Stimulated activated CD8-positive, alpha-beta memory T cell treated with anti-CD3 and anti-CD28 coated beads, Interleukin-4, amount 100 ng/mL, for 1 hour (primary cell): ENCODE results near the gene SLC13A5.
"Not testable (repeated sequence)": the region's sequence is repeated elsewhere in the genome, so short reads cannot be mapped to it uniquely, and the experiment has no call there.

Source experiments
- DNase-seq, 2 donors: peaks; one replicate each; pipeline ENCODE4 v3.0.0-alpha.2; 2020; ENCODE audit warnings: low read depth in 2 of 2, low spot score in 1 of 2

The SLC13A5 gene

DNA sequence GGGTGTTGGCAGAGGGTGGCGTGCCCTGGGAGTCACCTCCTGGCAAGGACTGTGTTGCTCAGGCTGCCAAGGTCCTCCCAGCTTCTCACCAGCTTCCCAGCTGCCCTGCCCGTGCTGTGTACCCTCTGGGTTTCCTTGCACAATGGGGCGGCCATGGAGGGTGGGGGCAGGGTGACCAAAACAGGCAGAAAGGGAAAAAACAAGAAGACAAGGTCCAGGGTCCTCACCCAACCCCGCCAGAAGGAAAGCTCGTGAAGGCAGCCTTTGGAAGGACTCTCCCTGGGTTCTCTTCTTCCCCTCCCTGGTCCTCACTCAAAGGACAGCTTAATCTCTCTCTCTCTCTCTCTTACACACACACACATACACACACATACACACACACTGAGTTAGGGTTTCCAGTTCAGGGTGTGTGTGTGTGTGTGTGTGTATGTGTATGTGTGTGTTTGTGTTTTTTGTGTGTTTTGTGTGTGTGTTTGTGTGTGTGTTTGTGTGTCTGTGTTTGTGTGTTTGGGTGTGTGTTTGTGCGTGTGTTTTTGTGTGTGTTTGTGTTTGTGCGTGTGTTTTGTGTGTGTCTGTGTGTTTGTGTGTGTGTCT lies 2.0 kb downstream of the SLC13A5 start:
- DNase-seq: no peak

- no peak for DNase-seq
These were observed 2.9 kb downstream of the SLC13A5 start for GRCh38 chr17:6710317-6710716.

GRCh38 chr17:6708357-6708961 lies 4.7 kb downstream of the SLC13A5 start:
- no peak for DNase-seq

DNA sequence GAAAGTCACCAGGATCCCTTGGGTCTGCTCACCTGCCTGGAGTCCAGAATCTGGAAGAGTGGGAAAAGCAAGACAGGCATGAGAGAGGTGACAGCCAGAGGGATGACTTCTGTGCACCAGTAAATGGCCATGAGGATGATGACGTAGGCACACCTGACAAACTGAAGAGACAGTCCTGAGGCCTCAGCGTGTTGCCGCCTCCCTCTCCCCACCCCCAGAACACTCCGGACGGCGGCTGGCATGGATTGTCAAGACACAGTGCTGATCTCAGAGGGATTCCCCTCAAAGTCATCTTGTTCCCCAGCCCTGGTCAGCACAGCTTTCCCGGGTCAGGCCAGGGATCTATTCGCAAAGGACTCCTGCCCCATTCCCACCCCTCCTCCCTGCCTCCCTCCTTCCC lies 6.2 kb downstream of the SLC13A5 start:
- DNase-seq: no peak

DNA sequence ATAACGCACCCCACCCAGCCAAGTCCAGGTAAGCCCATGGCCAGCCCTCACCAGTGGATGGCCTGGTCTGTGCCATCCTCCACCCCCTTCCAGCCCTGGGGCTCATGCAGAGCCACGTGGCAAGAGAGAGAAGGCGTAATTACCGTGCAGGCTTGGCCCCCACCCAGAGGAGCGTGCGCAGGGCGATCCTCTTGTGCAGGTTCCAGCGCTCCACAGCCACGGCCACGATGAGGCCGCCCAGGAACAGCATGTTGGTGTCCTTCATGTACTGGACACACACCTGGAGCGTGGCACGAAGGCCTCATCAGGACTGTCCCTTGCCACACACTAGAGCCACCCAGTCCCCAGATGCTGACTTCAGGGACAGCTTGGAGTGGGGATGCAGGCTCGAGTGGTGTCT lies 6.7 kb downstream of the SLC13A5 start:
- DNase-seq: no peak

GRCh38 chr17:6704470-6705052 lies 8.6 kb downstream of the SLC13A5 start:
- DNase-seq: no peak

DNA sequence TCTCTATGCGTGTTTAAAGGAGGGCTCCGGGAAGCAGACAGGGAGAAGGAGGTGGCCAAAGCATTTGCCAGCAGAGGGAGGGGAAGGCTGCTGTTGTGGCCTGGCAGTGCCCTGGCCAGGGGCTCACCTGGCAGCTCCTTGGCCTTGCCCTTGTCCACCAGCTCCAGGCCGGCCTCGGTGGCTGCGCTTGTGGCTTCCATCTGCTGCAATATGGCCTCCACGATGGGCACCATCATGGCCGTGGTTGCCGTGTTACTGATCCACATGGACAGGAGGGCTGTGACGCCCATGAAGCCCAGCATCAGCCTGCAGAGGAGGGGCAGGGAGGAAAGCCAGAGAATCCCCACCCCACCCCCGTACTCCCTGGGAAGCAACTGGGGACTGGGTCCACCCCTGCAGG lies 9.4 kb downstream of the SLC13A5 start:
- DNase-seq: no peak

DNA sequence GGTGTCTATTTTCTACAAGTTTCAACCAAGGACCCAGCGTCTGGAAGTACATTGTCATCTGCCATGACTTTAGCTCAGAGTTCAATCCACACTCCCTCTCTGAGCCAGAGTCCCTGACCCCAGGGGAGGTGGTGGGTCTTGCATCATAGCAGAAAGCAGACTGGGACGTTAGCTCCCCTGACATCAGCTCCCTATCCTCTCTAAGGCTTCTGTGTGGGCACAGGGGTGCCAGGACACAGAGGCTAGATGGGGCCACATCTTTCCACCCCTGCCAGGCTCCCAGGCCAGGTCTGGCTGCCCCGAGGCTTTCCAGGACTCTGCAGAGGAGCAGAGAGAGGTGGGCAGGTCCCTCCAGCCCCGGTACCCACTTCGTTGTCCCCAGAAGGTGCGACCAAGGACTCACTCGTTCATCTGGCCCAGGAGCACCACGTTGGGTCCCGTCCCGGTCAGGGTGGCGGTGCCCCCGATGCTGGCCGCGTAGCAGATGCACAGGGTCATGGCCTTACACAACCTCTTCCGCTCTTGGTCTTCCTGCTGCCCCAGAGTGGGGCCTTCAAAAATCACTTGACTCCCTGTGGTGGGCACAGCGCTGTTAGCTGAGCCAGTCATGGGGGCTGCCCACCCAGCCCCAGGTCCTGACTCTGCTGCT lies 10.5 kb downstream of the SLC13A5 start:
- DNase-seq: no peak

GRCh38 chr17:6701719-6702118 lies 11.4 kb downstream of the SLC13A5 start:
- DNase-seq: no peak

- no peak for DNase-seq
These were observed 12.2 kb downstream of the SLC13A5 start for GRCh38 chr17:6700948-6701307.

DNA sequence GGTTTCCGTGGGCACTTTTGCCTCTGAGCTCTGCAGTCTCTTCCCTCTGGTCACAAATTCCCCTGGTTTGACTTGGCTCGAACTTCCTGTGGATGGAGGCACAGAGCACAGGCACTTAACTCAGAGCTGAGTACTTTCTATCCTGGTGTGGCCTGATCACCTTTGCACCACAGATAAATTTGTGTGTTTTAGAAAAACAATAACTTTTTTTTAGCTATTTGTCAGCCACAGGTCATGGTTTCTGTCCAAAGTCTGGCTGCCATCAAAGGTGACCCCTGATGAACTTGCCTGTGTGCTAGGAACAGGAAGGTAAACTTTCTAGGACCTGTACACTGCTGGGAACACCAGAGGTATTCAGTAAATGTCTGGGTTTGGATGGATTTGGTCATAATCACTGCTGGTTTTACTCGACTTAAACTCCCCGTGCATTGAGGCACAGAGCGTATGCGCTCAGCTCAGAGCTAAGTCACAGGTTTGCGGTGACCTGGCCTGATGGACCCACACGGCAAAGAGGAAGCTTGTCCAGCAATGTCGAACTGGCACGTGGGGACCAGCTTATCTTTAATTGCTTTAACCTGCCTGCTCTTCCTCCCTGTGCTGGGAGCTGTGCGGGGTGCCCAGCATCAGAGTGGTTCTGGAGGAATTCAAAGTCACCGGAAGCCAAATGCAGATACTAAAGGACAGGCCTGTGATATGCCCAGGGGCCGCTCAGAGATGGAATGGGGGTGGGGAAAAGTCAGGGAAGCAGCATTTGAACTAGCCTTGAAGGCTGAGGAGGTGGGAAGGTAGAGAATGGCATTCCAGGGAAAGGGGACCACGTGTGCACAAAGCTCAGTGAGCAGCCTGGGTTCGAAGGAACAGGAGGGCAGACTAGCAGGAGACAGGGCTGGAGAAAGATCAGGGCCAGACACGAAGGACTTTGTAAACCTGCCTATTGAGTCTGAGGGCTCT lies 12.9 kb downstream of the SLC13A5 start:
- DNase-seq: no peak

GRCh38 chr17:6698004-6698403 lies 15.2 kb downstream of the SLC13A5 start:
- no peak for DNase-seq

DNA sequence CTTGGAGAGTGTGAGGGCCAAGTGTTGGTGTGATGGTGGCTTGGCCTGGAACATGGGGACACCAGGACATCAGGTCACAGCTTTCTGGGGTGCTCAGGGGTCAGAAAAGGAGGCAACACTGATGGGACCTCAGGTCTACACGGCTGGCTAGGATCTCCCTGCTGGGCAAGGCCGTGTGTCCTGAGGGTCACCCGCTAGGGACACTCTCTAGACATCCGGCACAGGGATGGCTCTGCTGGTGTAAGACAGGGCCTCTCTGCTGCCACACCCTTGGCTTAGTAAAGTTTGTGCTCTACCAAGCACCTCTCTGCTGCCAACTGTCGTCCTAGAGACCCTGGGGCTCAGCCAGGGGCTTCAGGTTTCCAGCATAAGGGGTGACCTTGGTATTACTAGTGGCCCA lies 16.3 kb downstream of the SLC13A5 start:
- no peak for DNase-seq

DNA sequence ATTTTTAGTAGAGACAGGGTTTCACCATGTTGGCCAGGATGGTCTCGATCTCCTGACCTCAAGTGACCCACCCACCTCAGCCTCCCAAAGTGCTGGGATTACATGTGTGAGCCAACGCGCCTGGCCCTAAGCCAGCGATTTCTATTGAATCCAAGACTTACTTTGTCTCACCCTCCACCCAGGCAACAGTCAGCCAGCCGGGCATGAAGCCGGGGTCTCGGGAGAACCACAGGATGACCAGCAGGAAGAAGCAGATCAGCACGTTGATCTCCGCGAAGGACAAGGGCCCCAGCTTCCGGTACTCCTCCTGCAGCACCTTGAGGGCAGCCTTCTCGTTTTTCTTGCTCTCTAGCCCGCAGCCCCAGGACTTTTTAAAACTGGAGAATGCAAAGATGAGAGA lies 17.6 kb downstream of the SLC13A5 start:
- no peak for DNase-seq

- DNase-seq: no peak
These were observed 18.1 kb downstream of the SLC13A5 start for GRCh38 chr17:6695051-6695450.

DNA sequence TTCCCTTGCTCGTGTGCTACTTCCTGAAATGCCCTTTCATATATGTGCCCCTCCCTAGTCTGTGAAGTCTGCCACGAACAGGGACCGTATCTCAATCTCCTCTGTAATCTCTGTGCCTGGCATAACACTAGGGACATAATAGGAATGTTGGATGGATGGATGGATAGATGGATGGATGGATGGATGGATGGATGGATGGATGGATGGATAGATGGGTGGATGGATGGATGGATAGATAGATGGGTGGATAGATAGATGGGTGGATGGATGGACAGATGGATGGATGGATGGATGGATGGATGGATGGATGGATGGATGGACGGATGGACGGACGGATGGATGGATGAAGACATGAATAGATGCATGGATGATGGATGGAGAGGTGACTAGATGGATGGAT lies 21.2 kb downstream of the SLC13A5 start:
- not testable (repeated sequence) for DNase-seq

- no peak for DNase-seq
These were observed 21.6 kb downstream of the SLC13A5 start for GRCh38 chr17:6691546-6691945.

- no peak for DNase-seq
These were observed 22.5 kb downstream of the SLC13A5 start for GRCh38 chr17:6690641-6691040.

DNA sequence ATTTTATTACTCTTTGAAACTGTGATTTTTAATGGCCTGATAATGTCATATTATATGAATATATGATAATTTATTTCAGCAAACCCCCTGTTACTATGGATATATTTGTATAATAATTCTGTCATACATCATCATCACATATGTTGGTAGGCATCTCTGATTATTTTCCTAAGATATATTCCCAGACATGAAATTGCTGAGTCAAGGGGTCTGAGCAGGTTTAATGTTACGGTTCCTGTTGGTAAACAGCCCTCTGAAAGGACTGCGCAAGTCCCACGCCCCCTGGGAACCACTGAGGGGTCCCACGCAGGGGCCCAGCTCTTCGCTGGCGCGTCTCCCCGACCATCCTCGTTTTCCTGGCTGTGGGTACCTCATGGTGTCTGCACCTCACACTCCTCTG lies 24.2 kb downstream of the SLC13A5 start:
- DNase-seq: no peak

DNA sequence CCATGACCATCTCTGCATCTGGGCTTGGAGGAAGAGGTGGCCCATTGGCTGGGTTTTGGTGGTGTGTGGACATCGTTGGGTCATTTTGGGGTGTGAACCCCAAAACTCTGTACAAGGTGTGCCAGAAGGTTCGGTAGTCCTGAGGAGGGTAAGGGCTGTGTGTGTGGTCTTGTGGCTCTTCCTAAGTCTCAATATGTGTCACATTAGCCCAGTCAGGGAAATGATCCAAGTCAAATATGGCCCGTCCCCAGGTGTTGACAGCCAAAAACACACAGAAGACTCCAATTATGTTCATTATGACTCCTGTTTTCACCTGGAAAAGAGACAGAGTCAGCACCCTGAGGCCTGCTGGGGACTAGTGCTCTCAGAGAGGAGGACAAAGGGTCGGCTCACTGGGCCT lies 27.1 kb downstream of the SLC13A5 start:
- DNase-seq: no peak
